Activated CD8-positive, alpha-beta memory T cell treated with anti-CD3 and anti-CD28 coated beads for 48 hours (primary cell): ENCODE measurements around the gene NCL.
"Not testable (repeated sequence)": the region's sequence is repeated elsewhere in the genome, so short reads cannot be mapped to it uniquely, and the experiment has no call there.

Experiments used
- DNase-seq, 3 experiments: peaks; one replicate each; pipeline ENCODE4 v3.0.0-alpha.2; 2020; ENCODE audit warnings: low read depth in 2 of 3, low spot score in 2 of 3

Gene NCL

DNA sequence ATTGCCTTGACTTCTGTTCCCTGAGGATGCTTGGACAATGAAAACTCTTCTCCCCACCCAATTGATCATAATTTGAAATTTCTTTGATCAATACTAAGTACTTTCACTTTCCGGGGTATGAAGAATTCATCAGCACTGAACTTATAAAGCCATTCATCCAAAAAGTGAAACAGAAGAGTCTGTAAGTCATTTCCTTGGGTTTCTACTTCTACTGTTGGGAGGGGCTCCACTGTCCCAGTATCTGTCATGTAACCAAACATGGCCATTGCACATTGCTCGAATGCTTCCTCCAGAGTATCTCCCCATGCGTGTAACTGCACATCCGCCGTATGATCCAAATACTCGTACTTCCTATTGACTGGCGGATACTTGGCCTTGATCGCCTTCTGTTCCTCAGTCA is 30.3 kb downstream of the NCL start:
- DNase-seq: no peak

- DNase-seq: no peak
These were observed 32.7 kb downstream of the NCL start for GRCh38 chr2:231431606-231432005.

GRCh38 chr2:231430437-231430836 is 33.8 kb downstream of the NCL start:
- not testable (repeated sequence) for DNase-seq

DNA sequence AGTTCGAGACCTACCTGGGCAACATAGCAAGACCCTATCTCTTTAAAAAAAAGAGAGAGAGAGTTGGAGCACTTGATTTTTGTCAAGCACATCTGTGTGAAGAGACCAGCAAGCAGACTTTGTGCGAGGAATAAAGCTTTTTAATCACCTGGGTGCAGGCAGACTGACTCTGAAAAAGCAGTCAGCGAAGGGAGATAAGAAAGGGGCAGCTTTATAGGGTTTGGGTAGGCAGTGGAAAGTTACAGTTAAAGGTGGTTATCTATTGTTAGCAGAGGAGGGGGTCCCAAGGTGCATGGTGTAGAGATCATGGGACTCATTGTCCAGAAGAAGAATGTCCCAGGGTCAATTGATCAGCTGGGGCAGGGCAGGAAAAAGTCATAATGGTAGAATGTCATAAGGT is 34.4 kb downstream of the NCL start:
- DNase-seq: no peak

DNA sequence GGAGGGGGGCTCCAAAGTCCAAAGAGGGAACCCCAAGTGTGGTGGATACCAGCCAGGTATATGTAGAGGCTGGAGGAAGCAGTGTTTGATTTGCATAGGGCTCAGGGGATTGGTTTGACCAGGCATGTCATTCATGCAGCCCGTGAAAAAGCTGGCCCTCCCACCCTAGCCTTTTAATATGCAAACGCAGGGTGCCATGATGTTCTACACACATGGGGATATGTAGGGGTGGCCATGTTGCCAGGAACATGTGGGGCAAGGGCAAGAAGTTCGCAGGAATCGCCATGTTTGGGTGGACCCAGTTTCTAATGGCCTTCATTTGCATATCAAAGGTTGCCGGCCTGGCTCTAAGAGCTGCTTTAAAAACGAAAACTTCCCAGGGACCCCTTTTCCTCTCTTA is 35.1 kb downstream of the NCL start:
- DNase-seq: no peak

DNA sequence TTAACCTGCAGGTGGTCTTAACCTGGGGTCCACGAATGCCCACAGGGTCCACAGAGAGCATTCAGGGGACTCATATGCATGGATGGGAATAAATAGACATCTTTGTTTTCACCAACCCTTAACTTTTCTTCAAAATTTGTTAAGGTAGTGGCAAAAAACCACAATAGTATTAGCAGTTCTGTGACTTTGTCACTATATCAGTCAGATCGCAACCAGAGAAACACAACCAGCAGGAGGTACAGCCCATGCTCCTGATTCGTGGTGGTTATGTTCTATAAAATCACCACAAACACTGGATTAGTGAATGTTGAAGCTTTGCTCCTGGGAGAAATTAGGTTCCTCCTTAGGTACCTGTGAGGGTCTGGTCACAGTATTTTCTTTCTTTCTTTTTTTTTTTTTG is 37.2 kb downstream of the NCL start:
- DNase-seq: no peak

GRCh38 chr2:231425811-231426703 is 38.2 kb downstream of the NCL start:
- DNase-seq: peak in 1 of 3 experiments; percentile 35

- DNase-seq: no peak
These were observed 38.9 kb downstream of the NCL start for GRCh38 chr2:231425291-231425810.

DNA sequence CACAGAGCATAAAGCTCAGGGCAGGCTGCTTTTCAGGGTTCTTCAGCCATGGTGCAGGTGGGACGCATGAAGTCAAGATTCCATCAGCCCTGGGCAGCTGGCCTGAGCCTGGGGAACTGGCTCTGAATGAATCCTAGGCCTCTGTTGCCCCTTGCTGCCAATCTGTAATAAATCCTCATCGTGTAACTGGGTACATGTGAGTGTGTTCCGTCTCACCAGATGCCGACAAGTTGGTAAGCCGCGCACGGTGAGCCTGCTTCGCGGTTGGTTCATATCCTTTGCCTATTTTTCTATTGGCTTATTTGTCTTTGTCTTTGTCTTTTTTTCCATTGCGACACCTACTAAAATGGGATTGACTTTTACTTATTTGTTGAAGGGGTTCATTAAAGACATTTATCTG is 41.1 kb downstream of the NCL start:
- no peak for DNase-seq

- no peak for DNase-seq
These were observed 42.2 kb downstream of the NCL start for GRCh38 chr2:231422056-231422455.

DNA sequence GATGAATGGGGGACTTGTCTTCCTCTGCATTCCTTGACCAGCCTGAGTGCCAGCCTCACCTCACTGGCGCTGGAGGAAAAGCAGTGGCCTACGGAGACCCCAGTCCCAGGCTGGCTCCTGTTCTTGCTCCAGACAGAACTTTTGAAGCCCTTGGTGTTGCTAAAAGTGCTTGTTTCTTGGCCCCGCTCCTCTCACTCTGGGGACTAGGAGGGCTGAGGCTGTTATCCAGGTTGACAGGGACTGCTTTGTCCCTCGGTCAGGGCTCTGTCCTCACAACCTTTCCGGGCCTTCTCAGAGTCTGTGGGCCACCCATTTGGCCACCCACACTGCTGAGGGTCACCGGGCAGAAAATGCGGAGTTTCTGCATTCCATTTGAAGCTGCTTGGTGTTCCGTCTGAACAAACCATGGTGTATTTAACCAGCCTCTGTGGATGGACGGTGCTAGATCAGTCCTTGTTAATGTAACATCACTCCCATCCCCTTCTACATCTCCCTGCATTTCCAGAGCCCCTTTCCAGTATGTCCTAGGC is 43.2 kb downstream of the NCL start:
- DNase-seq: no peak

- DNase-seq: no peak
These were observed 45.3 kb downstream of the NCL start for GRCh38 chr2:231418820-231419640.

- DNase-seq: no peak
These were observed 49.3 kb downstream of the NCL start for GRCh38 chr2:231415029-231415428.

- DNase-seq: no peak
These were observed 50.3 kb downstream of the NCL start for GRCh38 chr2:231413921-231414476.

GRCh38 chr2:231413456-231413855 is 50.8 kb downstream of the NCL start:
- no peak for DNase-seq

GRCh38 chr2:231412618-231412963 is 51.7 kb downstream of the NCL start:
- no peak for DNase-seq

DNA sequence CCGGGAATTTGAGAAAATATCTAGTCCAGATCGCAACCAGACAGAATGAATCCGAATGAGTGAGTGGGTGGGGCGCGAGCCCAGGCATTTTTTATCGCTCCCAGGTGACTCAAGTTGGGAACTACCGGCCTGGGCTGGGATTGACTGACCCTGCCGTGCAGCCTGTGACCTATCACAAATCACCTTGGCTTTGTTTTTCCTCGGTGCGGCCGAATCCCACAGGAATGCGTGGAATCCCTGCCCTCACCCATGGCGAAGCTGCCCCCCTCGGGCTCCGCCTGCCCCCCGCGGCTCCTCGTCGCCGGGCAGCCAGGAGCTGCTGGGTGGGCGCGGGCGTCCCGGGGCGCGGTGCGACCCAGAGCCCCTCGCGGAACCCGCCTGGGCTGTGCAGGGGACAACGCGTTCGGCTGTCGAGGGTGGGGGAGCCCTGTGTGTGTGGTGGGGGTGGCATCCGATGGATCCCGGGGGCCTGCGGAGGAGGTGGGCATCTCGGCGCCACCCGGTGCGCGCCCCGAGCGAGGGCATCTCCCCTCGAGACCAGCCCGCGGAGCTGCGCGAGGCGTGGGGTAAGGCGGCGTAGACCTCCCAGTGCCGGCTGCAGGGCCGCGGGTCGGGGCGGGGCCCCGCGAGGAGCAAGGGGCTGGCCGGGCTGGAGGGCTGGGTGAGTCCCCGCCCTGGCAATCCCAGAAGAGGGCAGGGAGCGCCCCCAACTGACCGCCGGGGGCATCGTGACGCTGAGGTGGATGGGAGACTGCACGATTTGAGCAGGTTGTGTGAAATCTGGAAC is 52.3 kb downstream of the NCL start:
- DNase-seq: peak; percentile 60 to 69 (median 64)

GRCh38 chr2:231411237-231411636 is 53.0 kb downstream of the NCL start:
- no peak for DNase-seq

- no peak for DNase-seq
These were observed 53.8 kb downstream of the NCL start for GRCh38 chr2:231410293-231411004.

- no peak for DNase-seq
These were observed 54.5 kb downstream of the NCL start for GRCh38 chr2:231409776-231410175.
